Measurements from ENCODE around the gene ACOT11.

GRCh38 chr1:54653036-54653435 is 105.0 kb downstream of the ACOT11 start:
- TF ChIP-seq TSHZ2 (CRISPR knock-in tag; IDR thresholded peaks at IDR 0.05) = no peak
- no peak for TF ChIP-seq ARNTL (CRISPR knock-in tag; IDR thresholded peaks at IDR 0.05; ENCODE audit: borderline replicate concordance, low read depth)
- no peak for TF ChIP-seq CSDC2 (CRISPR knock-in tag; IDR thresholded peaks at IDR 0.05)
- TF ChIP-seq ISL1 (CRISPR knock-in tag; IDR thresholded peaks at IDR 0.05) = no peak
- TF ChIP-seq BACH2 (CRISPR knock-in tag; IDR thresholded peaks at IDR 0.05; ENCODE audit: borderline replicate concordance) = no peak
- TF ChIP-seq PATZ1 (CRISPR knock-in tag; IDR thresholded peaks at IDR 0.05; ENCODE audit: borderline replicate concordance) = no peak
- no peak for TF ChIP-seq RARB (CRISPR knock-in tag; IDR thresholded peaks at IDR 0.05)
